RWPE2 (cell line): ENCODE measurements around the gene EPHB4.

Experiments used
- ATAC-seq: fragments of 200-7000 bp; cut with Tn5 transposase; 3 replicates; pipeline ENCODE4 v1.9.1; 2021; ENCODE audit warnings: low read depth
- DNase-seq: peaks from one replicate; pipeline ENCODE4 v3.0.0-alpha.2; 2020; ENCODE audit warnings: low spot score
- H3K27ac ChIP-seq: fragments of 450-650 bp; 2 replicates; pipeline ENCODE4 v1.5.1; 2017; ENCODE audit warnings: mild to moderate bottlenecking; ENCODE audit not compliant: poor library complexity, severe bottlenecking
- H3K27me3 ChIP-seq: fragments of 250-450 bp; sonication (Bioruptor Pico); 2 replicates; pipeline ENCODE4 v1.5.1; 2021; ENCODE audit warnings: mild to moderate bottlenecking, moderate library complexity; ENCODE audit not compliant: insufficient read depth, poor library complexity, severe bottlenecking
- H3K36me3 ChIP-seq: fragments of 250-450 bp; sonication (Bioruptor Pico); 2 replicates; pipeline ENCODE4 v1.5.1; 2020; ENCODE audit warnings: low read depth, mild to moderate bottlenecking, moderate library complexity
- H3K4me1 ChIP-seq: fragments of 250-450 bp; sonication (Bioruptor Pico); 2 replicates; pipeline ENCODE4 v1.5.1; 2021; ENCODE audit warnings: mild to moderate bottlenecking, moderate library complexity; ENCODE audit not compliant: insufficient read depth, poor library complexity, severe bottlenecking
- H3K4me3 ChIP-seq: fragments of 250-450 bp; sonication (Bioruptor Pico); 2 replicates; pipeline ENCODE4 v1.5.1; 2021; ENCODE audit warnings: mild to moderate bottlenecking, moderate library complexity; ENCODE audit not compliant: severe bottlenecking
- H3K9me3 ChIP-seq: fragments of 250-450 bp; sonication (Bioruptor Pico); 2 replicates; pipeline ENCODE4 v1.5.1; 2021; ENCODE audit warnings: mild to moderate bottlenecking, moderate library complexity; ENCODE audit not compliant: severe bottlenecking
- CTCF ChIP-seq: fragments of 450-650 bp; IDR thresholded peaks from one replicate; pipeline ENCODE4 v1.5.1; 2017; ENCODE audit warnings: mild to moderate bottlenecking, moderate library complexity; ENCODE audit not compliant: poor library complexity, severe bottlenecking

EPHB4 gene

GRCh38 chr7:100823140-100823525 lies 4.2 kb downstream of the EPHB4 start:
- H3K4me1 ChIP-seq = no peaks in the 10 kb centered on the region

GRCh38 chr7:100822236-100823139 lies 4.8 kb downstream of the EPHB4 start:
- Histone ChIP-seq H3K27ac (no peak overlapping the region), H3K36me3 (peaks cover 73% of the 10 kb centered on the region), H3K4me1 (no peaks in the 10 kb centered on the region), H3K27me3 (no peaks in the 10 kb centered on the region), H3K4me3 (no peak overlapping the region), H3K9me3 (no peaks in the 10 kb centered on the region)
- no peak for TF ChIP-seq CTCF
- ATAC-seq (no peak), DNase-seq (no peak)

More at GRCh38 chr7:100823140-100823525, 4.2 kb downstream of the EPHB4 start:
- no peaks in the 10 kb centered on the region for H3K9me3 ChIP-seq
- no peaks in the 10 kb centered on the region for H3K27me3 ChIP-seq
- TF ChIP-seq CTCF = no peak
- H3K4me3 ChIP-seq = no peak overlapping the region
- peaks cover 69% of the 10 kb centered on the region for H3K36me3 ChIP-seq
- no peak for ATAC-seq
- no peak overlapping the region for H3K27ac ChIP-seq
- no peak for DNase-seq

GRCh38 chr7:100819586-100819985 lies 7.7 kb downstream of the EPHB4 start:
- Histone ChIP-seq H3K27ac (no peak overlapping the region), H3K4me3 (no peak overlapping the region), H3K27me3 (no peaks in the 10 kb centered on the region), H3K36me3 (peaks cover 96% of the 10 kb centered on the region), H3K4me1 (no peaks in the 10 kb centered on the region), H3K9me3 (no peaks in the 10 kb centered on the region)
- DNase-seq (no peak), ATAC-seq (no peak)
- TF ChIP-seq CTCF = no peak

GRCh38 chr7:100818825-100819224 lies 8.5 kb downstream of the EPHB4 start:
- ATAC-seq = no peak
- no peak for TF ChIP-seq CTCF
- H3K27ac ChIP-seq = no peak overlapping the region
- no peak overlapping the region for H3K4me3 ChIP-seq
- no peaks in the 10 kb centered on the region for H3K27me3 ChIP-seq
- peaks cover 96% of the 10 kb centered on the region for H3K36me3 ChIP-seq
- H3K9me3 ChIP-seq = no peaks in the 10 kb centered on the region
- no peak for DNase-seq
- H3K4me1 ChIP-seq = no peaks in the 10 kb centered on the region

- TF ChIP-seq CTCF = no peak
- H3K27ac ChIP-seq = no peak overlapping the region
- no peaks in the 10 kb centered on the region for H3K27me3 ChIP-seq
- no peaks in the 10 kb centered on the region for H3K4me1 ChIP-seq
- ATAC-seq (no peak), DNase-seq (no peak)
- H3K36me3 ChIP-seq = peaks cover 96% of the 10 kb centered on the region
- no peak overlapping the region for H3K4me3 ChIP-seq
- H3K9me3 ChIP-seq = no peaks in the 10 kb centered on the region
Measured at GRCh38 chr7:100818366-100818765, 9.0 kb downstream of the EPHB4 start.
